Hematopoietic multipotent progenitor cell treated with erythropoietin and hydrocortisone succinate and interleukin-3 and kit ligand, for 15 days (in vitro differentiated cells): ENCODE data around the gene ARHGAP20.

Experiments used
- DNase-seq: peaks from one replicate; pipeline ENCODE4 v3.0.0-alpha.2; 2015; ENCODE audit warnings: low spot score

Gene ARHGAP20

GRCh38 chr11:110527146-110527545 is 185.1 kb downstream of the ARHGAP20 start:
- no peak for DNase-seq
